GM12878 (cell line): ENCODE measurements around the gene ZXDC.

Source experiments
- ATF2 ChIP-seq: IDR thresholded peaks from 2 replicates; pipeline ENCODE4 v1.6.1; 2012; ENCODE audit warnings: low read length, inconsistent platforms
- CTCF ChIP-seq, 3 experiments: IDR thresholded peaks in 2 of 3; conservative IDR thresholded peaks in 1 of 3; 2 replicates each; pipeline ENCODE4 v1.5.1; 2011; ENCODE audit warnings: low read depth in 3 of 3, low read length in 3 of 3, mild to moderate bottlenecking in 3 of 3, control low read depth in 2 of 3, moderate library complexity in 2 of 3, inconsistent platforms in 1 of 3, mixed read lengths in 1 of 3; ENCODE audit not compliant: control insufficient read depth in 2 of 3, insufficient read depth in 1 of 3; ENCODE audit errors: extremely low read depth in 1 of 3
- E2F4 ChIP-seq: IDR thresholded peaks from 2 replicates; pipeline ENCODE4 v1.6.1; 2012; ENCODE audit warnings: low read depth, low read length, improper control_type of control experiment
- EZH2 ChIP-seq: IDR thresholded peaks from 2 replicates; pipeline ENCODE4 v1.6.1; 2012; ENCODE audit warnings: low read depth, mild to moderate bottlenecking, control low read depth, inconsistent platforms, low read length, borderline replicate concordance; ENCODE audit not compliant: control insufficient read depth
- NFXL1 ChIP-seq: fragments of 450-650 bp; IDR thresholded peaks from 2 replicates; pipeline ENCODE4 v1.6.1; 2017; ENCODE audit warnings: antibody characterized with exemption, mild to moderate bottlenecking, borderline replicate concordance
- PBX3 ChIP-seq: IDR thresholded peaks from 2 replicates; pipeline ENCODE4 v1.6.1; 2011; ENCODE audit warnings: mild to moderate bottlenecking, low read depth, low read length, moderate library complexity; ENCODE audit not compliant: insufficient replicate concordance
- PKNOX1 ChIP-seq: fragments of 450-650 bp; IDR thresholded peaks from 2 replicates; pipeline ENCODE4 v1.6.1; 2016; ENCODE audit warnings: mild to moderate bottlenecking
- PML ChIP-seq: IDR thresholded peaks from 2 replicates; pipeline ENCODE4 v1.6.1; 2012; ENCODE audit warnings: low read length, inconsistent platforms
- POLR2A ChIP-seq: IDR thresholded peaks from 2 replicates; pipeline ENCODE4 v1.6.1; 2011; ENCODE audit warnings: low read depth, mild to moderate bottlenecking, low read length
- SREBF2 ChIP-seq: IDR thresholded peaks from 2 replicates; pipeline ENCODE4 v1.6.1; 2012; ENCODE audit warnings: mild to moderate bottlenecking, low read length
- SUZ12 ChIP-seq: fragments of 200-600 bp; sonication (generic); IDR thresholded peaks from one replicate; pipeline ENCODE4 v1.6.1; 2018; ENCODE audit warnings: antibody characterized with exemption, mild to moderate bottlenecking; ENCODE audit not compliant: unreplicated experiment
- YY1 ChIP-seq: IDR thresholded peaks from 2 replicates; pipeline ENCODE4 v1.6.1; 2011; ENCODE audit warnings: low read depth, mild to moderate bottlenecking, low read length
- ZNF592 ChIP-seq: fragments of 450-650 bp; IDR thresholded peaks from 2 replicates; pipeline ENCODE4 v1.6.1; 2017; ENCODE audit warnings: mild to moderate bottlenecking, moderate library complexity

GRCh38 chr3:126438746-126439145 lies 36.9 kb downstream of the ZXDC start:
- TF ChIP-seq SUZ12 = no peak
- no peak for TF ChIP-seq SREBF2
- TF ChIP-seq POLR2A = no peak
- TF ChIP-seq ATF2 = no peak
- TF ChIP-seq E2F4 = no peak
- no peak for TF ChIP-seq NFXL1
- TF ChIP-seq ZNF592 = no peak
- TF ChIP-seq PML = no peak
- TF ChIP-seq PBX3 = no peak
- TF ChIP-seq CTCF (IDR thresholded peaks at IDR 0.05 in 2 of 3, conservative IDR thresholded peaks at IDR 0.05 in 1 of 3; ENCODE audit: control insufficient read depth in 2 of 3, extremely low read depth in 1 of 3, insufficient read depth in 1 of 3, low read depth in 3 of 3, low read length in 3 of 3) = no peak
- TF ChIP-seq EZH2 = no peak
- TF ChIP-seq YY1 = no peak
- TF ChIP-seq PKNOX1 = no peak
